Kidney epithelial cell (primary cell): ENCODE measurements around the gene NRG3. TPM values are rescaled to one million over a fixed set of nuclear protein-coding genes. Genes with fewer than 3 reads are reported as not detected.
"Not testable (repeated sequence)": the region's sequence is repeated elsewhere in the genome, so short reads cannot be mapped to it uniquely, and the experiment has no call there.

Source experiments
- DNase-seq: peaks from one replicate; pipeline ENCODE4 v3.0.0-alpha.2; 2010; ENCODE audit warnings: low read depth
- H3K27me3 ChIP-seq: 2 replicates; pipeline ENCODE4 v1.6.0; 2011; ENCODE audit warnings: low read length; ENCODE audit not compliant: control insufficient read depth, insufficient read depth
- H3K36me3 ChIP-seq: 2 replicates; pipeline ENCODE4 v1.5.1; 2011; ENCODE audit warnings: low read length; ENCODE audit not compliant: control insufficient read depth, insufficient read depth
- H3K4me3 ChIP-seq: 2 replicates; pipeline ENCODE4 v1.5.1; 2011; ENCODE audit warnings: low read depth, mild to moderate bottlenecking, control low read depth, low read length
- total RNA-seq: library from RNA; depleted of rRNA; stranded (reverse); fragments of >200 nt; gene quantifications from 2 replicates; pipeline ENCODE4 v1.2.3, GENCODE V29; 2015
- TF ChIP-seq, protein P1 (sequence below): IDR thresholded peaks from 2 replicates; pipeline ENCODE4 v1.5.1; 2011; ENCODE audit warnings: mild to moderate bottlenecking, moderate library complexity, low read length, control low read depth, inconsistent platforms; ENCODE audit not compliant: insufficient read depth, poor library complexity, severe bottlenecking

NRG3 gene
- total RNA-seq, 1 donor from 2014 or later = 10.2 TPM

DNA sequence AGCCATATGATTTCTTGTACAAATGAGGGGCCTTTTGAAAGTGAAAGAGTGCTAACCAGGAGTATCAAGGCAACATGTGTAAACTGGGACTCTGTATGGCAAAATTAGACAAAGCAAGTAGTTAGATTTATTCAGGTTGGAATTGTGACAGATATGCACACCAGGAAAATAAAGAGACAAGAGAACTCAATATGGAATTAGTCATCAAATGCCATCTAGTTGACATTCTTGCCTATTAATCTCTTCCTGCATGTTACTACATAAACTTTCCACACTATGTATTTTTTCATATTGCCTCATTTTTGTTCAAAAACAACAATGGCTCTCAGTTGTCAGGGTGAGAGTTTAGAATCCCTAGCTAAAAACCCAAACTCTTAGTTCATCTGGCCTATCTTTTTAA is 799.0 kb downstream of the NRG3 start:
- TF ChIP-seq, protein P1, sequence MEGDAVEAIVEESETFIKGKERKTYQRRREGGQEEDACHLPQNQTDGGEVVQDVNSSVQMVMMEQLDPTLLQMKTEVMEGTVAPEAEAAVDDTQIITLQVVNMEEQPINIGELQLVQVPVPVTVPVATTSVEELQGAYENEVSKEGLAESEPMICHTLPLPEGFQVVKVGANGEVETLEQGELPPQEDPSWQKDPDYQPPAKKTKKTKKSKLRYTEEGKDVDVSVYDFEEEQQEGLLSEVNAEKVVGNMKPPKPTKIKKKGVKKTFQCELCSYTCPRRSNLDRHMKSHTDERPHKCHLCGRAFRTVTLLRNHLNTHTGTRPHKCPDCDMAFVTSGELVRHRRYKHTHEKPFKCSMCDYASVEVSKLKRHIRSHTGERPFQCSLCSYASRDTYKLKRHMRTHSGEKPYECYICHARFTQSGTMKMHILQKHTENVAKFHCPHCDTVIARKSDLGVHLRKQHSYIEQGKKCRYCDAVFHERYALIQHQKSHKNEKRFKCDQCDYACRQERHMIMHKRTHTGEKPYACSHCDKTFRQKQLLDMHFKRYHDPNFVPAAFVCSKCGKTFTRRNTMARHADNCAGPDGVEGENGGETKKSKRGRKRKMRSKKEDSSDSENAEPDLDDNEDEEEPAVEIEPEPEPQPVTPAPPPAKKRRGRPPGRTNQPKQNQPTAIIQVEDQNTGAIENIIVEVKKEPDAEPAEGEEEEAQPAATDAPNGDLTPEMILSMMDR = no peak
- DNase-seq = no peak

DNA sequence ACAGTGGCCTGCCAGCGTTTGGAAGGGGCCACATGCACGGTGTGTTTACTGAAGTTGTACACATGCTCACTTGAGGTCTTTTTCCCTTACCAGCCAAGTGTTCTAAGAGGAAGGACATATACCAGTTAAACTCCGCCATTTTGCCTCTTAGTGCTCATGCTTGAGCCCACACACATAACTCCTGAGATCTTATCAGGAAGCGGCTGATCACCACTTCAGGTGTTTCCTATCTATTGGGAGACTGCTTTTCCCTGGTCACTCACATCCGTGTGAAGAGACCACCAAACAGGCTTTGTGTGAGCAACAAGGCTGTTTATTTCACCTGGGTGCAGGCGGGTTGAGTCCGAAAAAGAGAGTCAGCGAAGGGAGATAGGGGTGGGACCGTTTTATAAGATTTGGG is 802.9 kb downstream of the NRG3 start:
- H3K27me3 ChIP-seq, H3K36me3 ChIP-seq: not testable (repeated sequence)

More for the DNA sequence above, 799.0 kb downstream of the NRG3 start:
- H3K27me3 ChIP-seq = no peaks in the 10 kb centered on the region
- no peaks in the 10 kb centered on the region for H3K36me3 ChIP-seq
- H3K4me3 ChIP-seq = no peak overlapping the region

DNA sequence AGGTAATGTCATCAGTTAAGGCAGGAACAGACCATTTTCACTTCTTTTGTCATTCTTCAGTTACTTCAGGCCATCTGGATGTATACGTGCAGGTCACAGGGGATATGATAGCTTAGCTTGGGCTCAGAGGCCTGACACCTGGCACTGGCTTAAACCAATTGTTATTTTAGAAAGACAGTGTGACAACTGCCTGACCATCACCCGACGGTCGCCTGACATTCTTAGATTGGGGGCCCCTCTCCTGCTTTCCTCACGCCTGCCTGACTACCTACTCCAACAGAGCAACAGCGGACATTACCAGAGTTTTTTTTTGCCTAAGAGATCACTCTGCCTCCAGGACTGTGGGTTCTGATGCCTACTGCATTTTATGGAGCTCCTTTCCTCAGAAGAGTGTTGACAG is 803.5 kb downstream of the NRG3 start:
- not testable (repeated sequence) for DNase-seq, H3K36me3 ChIP-seq, H3K4me3 ChIP-seq, H3K27me3 ChIP-seq

More for the DNA sequence above, 802.9 kb downstream of the NRG3 start:
- H3K4me3 ChIP-seq, DNase-seq: not testable (repeated sequence)

DNA sequence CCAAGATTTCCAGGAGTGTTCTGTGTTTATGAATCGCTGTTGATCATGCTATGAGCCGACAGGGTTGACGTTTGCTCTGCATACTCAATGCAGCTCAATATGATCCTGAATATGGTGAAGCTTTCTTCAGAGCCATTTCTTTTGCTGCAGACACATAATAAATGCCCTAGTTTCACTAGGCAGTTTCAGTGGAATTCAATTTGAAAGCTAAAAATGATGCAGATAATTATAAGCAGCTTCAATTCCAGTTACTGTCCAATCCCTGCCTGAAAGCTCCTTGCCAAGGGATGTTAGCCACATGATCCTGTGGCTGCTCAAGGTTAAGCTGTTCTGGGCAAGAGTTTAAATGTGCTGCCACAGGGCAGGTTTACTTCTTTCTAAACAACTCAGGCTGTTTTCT is 805.6 kb downstream of the NRG3 start:
- Histone ChIP-seq H3K36me3 (no peaks in the 10 kb centered on the region), H3K27me3 (no peaks in the 10 kb centered on the region), H3K4me3 (no peak overlapping the region)
- TF ChIP-seq, protein P1 = no peak
- no peak for DNase-seq

DNA sequence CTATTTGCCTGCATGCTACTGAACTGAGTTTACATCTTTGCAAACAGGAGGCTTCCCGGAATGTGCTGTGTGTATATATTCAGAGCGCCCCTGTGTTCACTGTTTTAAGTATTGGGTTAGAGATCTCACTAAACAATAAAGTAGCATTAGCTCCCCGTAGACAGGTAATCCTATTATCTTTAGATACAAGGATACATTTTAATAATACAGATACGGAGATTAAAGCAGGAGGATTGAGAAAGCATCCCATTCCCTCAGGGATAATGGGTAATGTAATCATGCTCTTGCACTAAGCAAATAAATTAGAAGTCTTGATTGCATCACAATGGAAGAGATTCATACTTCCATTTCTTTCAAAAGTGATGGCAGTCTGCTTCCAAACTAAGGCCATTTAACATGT is 809.0 kb downstream of the NRG3 start:
- no peak overlapping the region for H3K4me3 ChIP-seq
- no peaks in the 10 kb centered on the region for H3K27me3 ChIP-seq
- TF ChIP-seq, protein P1 = no peak
- no peak for DNase-seq
- no peaks in the 10 kb centered on the region for H3K36me3 ChIP-seq

DNA sequence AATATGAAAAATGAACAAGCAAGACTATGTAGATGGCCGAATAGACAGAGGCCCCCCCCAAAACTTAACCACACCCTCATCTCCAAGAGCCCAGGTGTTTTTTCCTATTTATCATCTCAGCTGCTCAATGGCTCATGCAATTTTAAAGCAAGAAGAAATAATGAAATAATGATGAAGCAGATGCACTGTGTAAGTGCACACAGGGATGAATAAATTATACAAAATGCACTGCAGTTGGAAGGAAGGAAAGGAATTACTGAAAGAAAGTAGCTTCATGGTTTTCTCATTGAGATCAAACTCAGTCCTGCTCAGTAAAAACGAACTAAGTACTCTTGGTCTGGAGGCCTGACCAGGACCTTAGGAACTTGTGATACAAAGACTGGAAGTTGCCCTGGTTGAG is 810.1 kb downstream of the NRG3 start:
- no peak for DNase-seq
- Histone ChIP-seq H3K4me3 (no peak overlapping the region), H3K27me3 (no peaks in the 10 kb centered on the region), H3K36me3 (no peaks in the 10 kb centered on the region)
- TF ChIP-seq, protein P1 = no peak

DNA sequence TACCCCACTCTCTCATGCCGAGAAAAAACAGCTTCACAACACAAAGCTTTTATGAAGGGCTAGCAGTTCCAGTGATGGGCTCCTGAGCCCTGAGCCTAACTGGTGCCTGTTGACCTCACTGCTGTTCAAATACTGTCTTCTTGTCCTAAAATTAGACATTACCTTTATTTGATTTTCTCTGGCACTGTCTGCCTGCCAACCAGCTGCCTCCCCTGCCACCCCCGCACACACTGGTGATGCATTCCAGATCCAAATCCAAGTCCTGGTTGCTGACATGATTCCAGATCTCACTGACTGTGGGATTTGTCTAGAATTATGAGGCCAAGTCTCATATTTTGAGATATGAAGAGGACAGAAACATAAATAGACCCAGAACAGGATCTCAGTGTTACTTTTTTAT is 816.2 kb downstream of the NRG3 start:
- Histone ChIP-seq H3K27me3 (no peaks in the 10 kb centered on the region), H3K36me3 (no peaks in the 10 kb centered on the region), H3K4me3 (no peak overlapping the region)
- TF ChIP-seq, protein P1 = no peak
- DNase-seq = no peak
